Measurements from ENCODE around the gene ZNF296.

DNA sequence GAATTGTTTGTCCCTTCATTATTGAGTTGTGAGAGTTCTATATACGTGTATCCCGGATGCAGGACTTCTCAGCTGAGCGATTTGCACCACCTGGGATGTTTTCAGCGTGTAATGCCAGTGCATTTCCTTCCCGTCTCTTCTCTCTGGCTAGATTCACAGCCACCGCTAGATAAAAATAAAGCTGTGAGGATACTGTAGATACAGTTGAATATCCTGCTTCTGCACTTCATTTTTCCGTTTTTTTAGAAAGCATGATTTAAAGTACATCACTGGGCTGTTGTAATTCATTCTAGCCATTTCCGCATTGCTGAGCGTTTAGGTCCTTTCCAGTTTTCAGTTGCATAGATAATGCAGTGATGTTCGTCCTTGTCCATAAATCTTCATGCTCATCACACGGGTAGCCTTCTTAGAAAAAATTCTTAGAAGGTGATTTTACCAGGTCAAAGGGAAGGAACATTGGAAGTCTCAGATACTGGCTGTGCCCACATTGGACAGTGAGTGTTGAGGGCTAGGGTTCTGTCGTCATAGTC lies 31.4 kb upstream of the ZNF296 start:
- TF ChIP-seq CTCF (IDR thresholded peaks at IDR 0.05; ENCODE audit: insufficient read depth, low read length) (no peak), REST (IDR thresholded peaks at IDR 0.05; ENCODE audit: insufficient replicate concordance, low read depth) (no peak), POLR2AphosphoS5 (IDR thresholded peaks at IDR 0.05; ENCODE audit: low read depth) (no peak), SPI1 (IDR thresholded peaks at IDR 0.05; ENCODE audit: borderline replicate concordance, low read depth) (no peak)

Data from HL-60 (cell line).